ENCODE results near the gene CCDC14.

DNA sequence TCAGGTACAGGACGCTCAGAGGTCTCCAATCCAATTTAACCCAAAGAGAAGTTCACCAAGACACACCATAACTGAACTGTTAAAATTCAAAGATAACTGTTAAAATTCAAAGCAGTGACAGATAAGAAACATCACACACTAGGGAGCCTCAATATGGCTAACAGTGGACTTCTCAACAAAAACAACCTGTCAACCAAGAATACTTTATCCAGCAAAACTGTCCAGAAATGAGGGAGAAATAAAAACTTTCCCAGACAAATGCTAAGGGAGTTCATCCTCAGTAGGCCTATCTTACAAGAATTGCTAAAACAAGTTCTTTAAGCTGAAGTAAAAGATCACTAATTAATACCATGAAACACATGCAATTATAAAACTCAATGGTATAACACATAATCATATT is 40.6 kb downstream of the CCDC14 start:
- TF ChIP-seq, protein P1, sequence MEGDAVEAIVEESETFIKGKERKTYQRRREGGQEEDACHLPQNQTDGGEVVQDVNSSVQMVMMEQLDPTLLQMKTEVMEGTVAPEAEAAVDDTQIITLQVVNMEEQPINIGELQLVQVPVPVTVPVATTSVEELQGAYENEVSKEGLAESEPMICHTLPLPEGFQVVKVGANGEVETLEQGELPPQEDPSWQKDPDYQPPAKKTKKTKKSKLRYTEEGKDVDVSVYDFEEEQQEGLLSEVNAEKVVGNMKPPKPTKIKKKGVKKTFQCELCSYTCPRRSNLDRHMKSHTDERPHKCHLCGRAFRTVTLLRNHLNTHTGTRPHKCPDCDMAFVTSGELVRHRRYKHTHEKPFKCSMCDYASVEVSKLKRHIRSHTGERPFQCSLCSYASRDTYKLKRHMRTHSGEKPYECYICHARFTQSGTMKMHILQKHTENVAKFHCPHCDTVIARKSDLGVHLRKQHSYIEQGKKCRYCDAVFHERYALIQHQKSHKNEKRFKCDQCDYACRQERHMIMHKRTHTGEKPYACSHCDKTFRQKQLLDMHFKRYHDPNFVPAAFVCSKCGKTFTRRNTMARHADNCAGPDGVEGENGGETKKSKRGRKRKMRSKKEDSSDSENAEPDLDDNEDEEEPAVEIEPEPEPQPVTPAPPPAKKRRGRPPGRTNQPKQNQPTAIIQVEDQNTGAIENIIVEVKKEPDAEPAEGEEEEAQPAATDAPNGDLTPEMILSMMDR (IDR thresholded peaks at IDR 0.05; ENCODE audit: insufficient read depth, low read length), result no peak
- TF ChIP-seq, protein P2, sequence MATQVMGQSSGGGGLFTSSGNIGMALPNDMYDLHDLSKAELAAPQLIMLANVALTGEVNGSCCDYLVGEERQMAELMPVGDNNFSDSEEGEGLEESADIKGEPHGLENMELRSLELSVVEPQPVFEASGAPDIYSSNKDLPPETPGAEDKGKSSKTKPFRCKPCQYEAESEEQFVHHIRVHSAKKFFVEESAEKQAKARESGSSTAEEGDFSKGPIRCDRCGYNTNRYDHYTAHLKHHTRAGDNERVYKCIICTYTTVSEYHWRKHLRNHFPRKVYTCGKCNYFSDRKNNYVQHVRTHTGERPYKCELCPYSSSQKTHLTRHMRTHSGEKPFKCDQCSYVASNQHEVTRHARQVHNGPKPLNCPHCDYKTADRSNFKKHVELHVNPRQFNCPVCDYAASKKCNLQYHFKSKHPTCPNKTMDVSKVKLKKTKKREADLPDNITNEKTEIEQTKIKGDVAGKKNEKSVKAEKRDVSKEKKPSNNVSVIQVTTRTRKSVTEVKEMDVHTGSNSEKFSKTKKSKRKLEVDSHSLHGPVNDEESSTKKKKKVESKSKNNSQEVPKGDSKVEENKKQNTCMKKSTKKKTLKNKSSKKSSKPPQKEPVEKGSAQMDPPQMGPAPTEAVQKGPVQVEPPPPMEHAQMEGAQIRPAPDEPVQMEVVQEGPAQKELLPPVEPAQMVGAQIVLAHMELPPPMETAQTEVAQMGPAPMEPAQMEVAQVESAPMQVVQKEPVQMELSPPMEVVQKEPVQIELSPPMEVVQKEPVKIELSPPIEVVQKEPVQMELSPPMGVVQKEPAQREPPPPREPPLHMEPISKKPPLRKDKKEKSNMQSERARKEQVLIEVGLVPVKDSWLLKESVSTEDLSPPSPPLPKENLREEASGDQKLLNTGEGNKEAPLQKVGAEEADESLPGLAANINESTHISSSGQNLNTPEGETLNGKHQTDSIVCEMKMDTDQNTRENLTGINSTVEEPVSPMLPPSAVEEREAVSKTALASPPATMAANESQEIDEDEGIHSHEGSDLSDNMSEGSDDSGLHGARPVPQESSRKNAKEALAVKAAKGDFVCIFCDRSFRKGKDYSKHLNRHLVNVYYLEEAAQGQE (IDR thresholded peaks at IDR 0.05; ENCODE audit: insufficient replicate concordance, low read depth), result no peak
- TF ChIP-seq POLR2AphosphoS5 (IDR thresholded peaks at IDR 0.05; ENCODE audit: low read depth) (no peak), GABPA (IDR thresholded peaks at IDR 0.05; ENCODE audit: low read depth) (no peak)
